Subcutaneous adipose tissue (tissue), 4 donors: ENCODE data around the gene NISCH. TPM values are rescaled to one million over a fixed set of nuclear protein-coding genes. Genes with fewer than 3 reads are reported as not detected.

Experiments used
- CTCF ChIP-seq: fragments of 450-650 bp; IDR thresholded peaks from one replicate; pipeline ENCODE4 v1.5.1; 2016; ENCODE audit warnings: low read depth, mild to moderate bottlenecking, control low read depth, antibody characterized with exemption, moderate library complexity
- total RNA-seq, 4 donors: library from RNA; depleted of rRNA; stranded (reverse); fragments of >200 nt; gene quantifications; one replicate each; pipeline ENCODE4 v1.1.0, GENCODE V29; 2016

The NISCH gene
- total RNA-seq: 100 to 1,000 TPM in 1 of 4 donors, 10 to 100 TPM in 3; 52.7 to 105 (median 71.5) TPM

GRCh38 chr3:52455283-52456168 lies at the start of gene NISCH:
Gene NISCH (plus strand): TSS chr3:52455604. CDS start chr3:52455642, 38 bp downstream.
- TF ChIP-seq CTCF: no peak

- no peak for TF ChIP-seq CTCF
Measured at GRCh38 chr3:52406231-52406661, 49.2 kb upstream of the NISCH start.

- TF ChIP-seq CTCF: no peak
Measured at GRCh38 chr3:52406791-52407510, 48.5 kb upstream of the NISCH start.

- no peak for TF ChIP-seq CTCF
Measured at GRCh38 chr3:52407779-52408178, 47.6 kb upstream of the NISCH start.

- TF ChIP-seq CTCF: no peak
Measured at GRCh38 chr3:52408466-52408865, 46.9 kb upstream of the NISCH start.

GRCh38 chr3:52415800-52416199 lies 39.6 kb upstream of the NISCH start:
- TF ChIP-seq CTCF: no peak

- no peak for TF ChIP-seq CTCF
Measured at GRCh38 chr3:52420388-52420787, 35.0 kb upstream of the NISCH start.
